Ovary (tissue), 9 donors: ENCODE results near the gene CH25H. TPM values are rescaled to one million over a fixed set of nuclear protein-coding genes. Genes with fewer than 3 reads are reported as not detected.

Experiments used
- DNase-seq, 5 donors: peaks; one replicate each; pipeline ENCODE4 v3.0.0-alpha.2; 2019 to 2020
- H3K27ac ChIP-seq, 2 donors: fragments of 200-600 bp; one replicate each; pipeline versions ENCODE4 v1.5.1 to v1.8.0; 2019 to 2022
- H3K27me3 ChIP-seq: fragments of 200-600 bp; one replicate; pipeline ENCODE4 v1.8.0; 2022
- H3K36me3 ChIP-seq: fragments of 200-600 bp; sonication (generic); one replicate; pipeline ENCODE4 v1.5.1; 2019
- H3K4me1 ChIP-seq: one replicate; pipeline ENCODE4 v1.8.1; 2013; ENCODE audit warnings: mild to moderate bottlenecking, moderate library complexity; ENCODE audit not compliant: insufficient read depth
- H3K4me3 ChIP-seq: fragments of 200-600 bp; sonication (generic); one replicate; pipeline ENCODE4 v1.5.1; 2017
- H3K9me3 ChIP-seq, 2 donors: fragments of 200-600 bp in 1 of 2; sonication (generic) in 1 of 2; one replicate each; pipeline versions ENCODE4 v1.5.1 to v1.8.1; 2013 to 2019; ENCODE audit warnings: mild to moderate bottlenecking in 1 of 2, moderate library complexity in 1 of 2
- EP300 ChIP-seq: sonication (generic); formaldehyde crosslinking; IDR thresholded peaks from one replicate; pipeline ENCODE4 v1.6.1; 2017; ENCODE audit warnings: antibody characterized with exemption
- POLR2A ChIP-seq: fragments of 450-650 bp; IDR thresholded peaks from one replicate; pipeline ENCODE4 v1.6.1; 2017; ENCODE audit warnings: antibody characterized with exemption, mild to moderate bottlenecking, moderate library complexity
- WGBS, 3 donors: extraction: QIAGEN DNeasy Blood & Tissue Kit in 1 of 3; methylation state at CpG; one replicate each; pipeline versions ENCODE4 v1.1.5 to v1.1.7; 2013 to 2017; 5-methylcytosine and 5-hydroxymethylcytosine counted together
- intact Hi-C, 4 donors: fragments of 100-400 bp; cut with DNase I; formaldehyde crosslinking; loops; one replicate each; pipeline versions ENCODE4 v1.11.0 to v1.15.1; 2022 to 2023
- polyA plus RNA-seq, 2 donors: library from polyadenylated mRNA; stranded (reverse); fragments of 200-250 nt in 1 of 2; fragments of 350-450 nt in 1 of 2; fragmentation: Illumina TruSeq in 1 of 2; extraction: RNeasy Lipid Tissue Mini Kit (QIAGEN cat#74804) in 1 of 2; gene quantifications; one replicate each; pipeline ENCODE4 v1.2.3, GENCODE V29; 2013 to 2014
- total RNA-seq, 7 donors: library from RNA; depleted of rRNA in 2 of 7; stranded (reverse); fragments of >200 nt in 2 of 7; fragmentation: NEBNext Ultra II Directional in 3 of 7; extraction: Animal tissue kit (Norgen Biotek cat#: 25700) in 3 of 7; gene quantifications; one replicate each; pipeline versions ENCODE4 v1.1.0 to v1.2.4, GENCODE V29; 2016 to 2023
- TF ChIP-seq, protein P1 (sequence below), 3 donors: fragments of 450-650 bp in 2 of 3; fragments of 200-600 bp in 1 of 3; IDR thresholded peaks; one replicate each; pipeline versions ENCODE4 v1.5.1 to v1.8.0; 2016 to 2022; ENCODE audit warnings: antibody characterized with exemption in 3 of 3, mild to moderate bottlenecking in 1 of 3
- donor health status: DM: no; HTN: no; CAD: no; lungs with moderate emphysema.
- donor health status: DM: no; HTN: no; CAD: no.
- donor health status: Bipolar disorder and iron deficiency.
- donor health status: DM: yes; HTN: yes; CAD: no.
- donor health status: DM: no; HTN: no; CAD: no.
- donor health status: DM: yes; HTN: yes; CAD: no.

The CH25H gene
- total and polyA plus RNA-seq, 9 donors, result 0.22 to 3.8 (median 1.6) TPM

DNA sequence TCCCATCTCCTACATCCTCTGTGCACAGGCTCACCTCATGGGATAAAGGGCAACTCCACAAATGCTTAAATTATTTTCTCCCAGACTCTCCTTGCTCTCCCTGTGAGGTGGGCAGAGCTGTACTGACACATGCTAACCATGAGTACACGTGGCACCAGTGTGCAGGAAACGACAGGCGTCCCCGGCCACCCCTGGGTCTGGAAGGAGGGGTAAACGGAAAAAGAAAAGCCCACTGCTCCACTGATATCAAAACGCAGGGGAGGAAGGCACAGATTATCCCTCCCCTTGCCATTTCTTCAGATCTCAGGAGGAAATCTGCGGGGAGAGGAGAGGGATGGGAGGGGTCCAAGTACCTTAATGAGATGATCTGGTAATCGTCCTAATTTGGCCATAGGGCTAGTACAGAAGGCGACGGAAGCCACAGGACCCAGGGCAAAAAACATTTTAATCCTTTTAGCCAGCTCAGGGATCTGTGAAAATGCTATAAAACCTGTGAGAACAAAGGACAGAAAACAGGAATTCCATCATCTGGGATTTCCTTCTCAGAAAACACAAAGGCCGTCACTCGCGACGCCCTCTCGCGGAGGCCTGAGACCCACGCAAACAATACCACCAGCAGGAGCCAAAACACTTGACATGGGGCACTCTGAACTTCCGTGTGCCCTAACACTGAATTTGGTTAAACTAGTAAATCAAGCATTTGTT lies 17.8 kb upstream of the CH25H start:
- H3K9me3 ChIP-seq, result no peaks in the 10 kb centered on the region
- no peak for TF ChIP-seq EP300
- TF ChIP-seq, protein P1, sequence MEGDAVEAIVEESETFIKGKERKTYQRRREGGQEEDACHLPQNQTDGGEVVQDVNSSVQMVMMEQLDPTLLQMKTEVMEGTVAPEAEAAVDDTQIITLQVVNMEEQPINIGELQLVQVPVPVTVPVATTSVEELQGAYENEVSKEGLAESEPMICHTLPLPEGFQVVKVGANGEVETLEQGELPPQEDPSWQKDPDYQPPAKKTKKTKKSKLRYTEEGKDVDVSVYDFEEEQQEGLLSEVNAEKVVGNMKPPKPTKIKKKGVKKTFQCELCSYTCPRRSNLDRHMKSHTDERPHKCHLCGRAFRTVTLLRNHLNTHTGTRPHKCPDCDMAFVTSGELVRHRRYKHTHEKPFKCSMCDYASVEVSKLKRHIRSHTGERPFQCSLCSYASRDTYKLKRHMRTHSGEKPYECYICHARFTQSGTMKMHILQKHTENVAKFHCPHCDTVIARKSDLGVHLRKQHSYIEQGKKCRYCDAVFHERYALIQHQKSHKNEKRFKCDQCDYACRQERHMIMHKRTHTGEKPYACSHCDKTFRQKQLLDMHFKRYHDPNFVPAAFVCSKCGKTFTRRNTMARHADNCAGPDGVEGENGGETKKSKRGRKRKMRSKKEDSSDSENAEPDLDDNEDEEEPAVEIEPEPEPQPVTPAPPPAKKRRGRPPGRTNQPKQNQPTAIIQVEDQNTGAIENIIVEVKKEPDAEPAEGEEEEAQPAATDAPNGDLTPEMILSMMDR (IDR thresholded peaks at IDR 0.05), result no peak
- no peak for TF ChIP-seq POLR2A
- no peaks in the 10 kb centered on the region for H3K36me3 ChIP-seq
- H3K27me3 ChIP-seq, result no peaks in the 10 kb centered on the region
- no peak overlapping the region for H3K27ac ChIP-seq
- no peaks in the 10 kb centered on the region for H3K4me1 ChIP-seq
- H3K4me3 ChIP-seq, result no peak overlapping the region
- DNase-seq, result no peak
- intact Hi-C loops, result no loop called here
- 56 to 67% (median 67%) methylated on average over 18 of the region's 18 CpGs for WGBS, 3 donors

DNA sequence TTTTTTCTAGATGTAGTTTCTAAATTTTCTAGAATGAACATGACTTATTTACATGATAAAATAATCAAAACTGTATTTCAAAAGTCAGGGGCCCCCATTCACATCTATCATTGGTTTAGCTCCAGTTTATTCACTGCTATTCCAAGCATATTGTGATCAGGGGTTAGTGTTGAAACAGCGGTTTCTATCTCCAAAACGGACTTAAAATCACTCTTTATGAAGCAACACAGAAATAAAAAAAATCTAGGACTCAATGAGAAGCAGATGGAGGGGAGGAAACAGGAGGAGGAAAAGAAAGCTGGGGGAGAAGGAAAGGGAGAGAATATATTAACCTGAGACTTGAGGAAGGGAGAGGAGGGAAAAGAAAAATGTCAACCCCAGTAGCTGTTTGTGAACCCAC lies 14.8 kb upstream of the CH25H start:
- DNase-seq, result no peak
- WGBS, 3 donors, result 42 to 48% (median 43%) methylated on average over 2 of the region's 2 CpGs

DNA sequence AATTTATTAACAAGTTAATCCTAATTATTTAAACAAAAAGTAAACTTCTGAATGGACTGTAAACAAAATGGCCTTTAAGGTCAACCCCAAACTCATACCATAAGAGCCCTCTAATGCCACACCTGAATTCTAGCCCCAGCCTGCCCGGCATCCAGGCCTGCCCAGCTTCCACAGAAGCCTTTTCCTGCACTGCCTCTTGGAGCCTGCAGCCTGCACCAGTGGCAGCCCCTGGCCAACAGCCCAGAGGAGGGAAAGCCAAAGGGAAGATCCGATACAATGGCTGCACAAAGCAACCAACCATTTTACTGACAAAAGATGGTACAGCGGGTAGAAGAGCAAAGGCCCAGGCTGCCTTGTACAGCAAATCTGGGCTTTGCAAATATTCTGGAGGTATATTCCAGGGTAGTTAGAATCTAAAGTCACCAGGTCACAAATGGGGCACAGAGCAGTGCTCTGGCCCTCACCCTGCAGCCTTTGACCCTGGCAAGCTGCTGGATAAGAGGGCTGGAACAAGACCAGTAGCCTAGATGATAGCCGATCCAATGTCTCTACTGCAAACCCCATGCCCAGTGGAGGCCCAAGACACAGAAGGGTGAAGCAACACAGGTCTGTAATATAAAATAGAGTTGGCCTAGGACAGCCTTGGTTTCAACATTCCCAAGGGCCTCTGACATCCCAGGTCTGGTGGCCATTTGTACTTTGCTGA lies 12.5 kb upstream of the CH25H start:
- WGBS, 3 donors, result 87 to 90% (median 87%) methylated on average over 4 of the region's 4 CpGs
- peaks cover 2% of the 10 kb centered on the region for H3K4me1 ChIP-seq
- H3K27me3 ChIP-seq, result no peaks in the 10 kb centered on the region
- no peaks in the 10 kb centered on the region for H3K9me3 ChIP-seq
- intact Hi-C loops, result loop anchor here (5.0 to 10.0 kb wide), 4 partner anchors 195 to 385 kb away; no protein-coding TSS in a partner anchor
- H3K4me3 ChIP-seq, result no peak overlapping the region
- H3K27ac ChIP-seq, result no peak overlapping the region
- no peak for DNase-seq
- TF ChIP-seq EP300, result no peak
- TF ChIP-seq, protein P1 (IDR thresholded peaks at IDR 0.05), result no peak
- H3K36me3 ChIP-seq, result no peaks in the 10 kb centered on the region

More for the DNA sequence above, 14.8 kb upstream of the CH25H start:
- H3K36me3 ChIP-seq, result no peaks in the 10 kb centered on the region
- TF ChIP-seq EP300 (no peak), POLR2A (no peak)
- TF ChIP-seq, protein P1 (IDR thresholded peaks at IDR 0.05), result no peak
- intact Hi-C loops, result no loop called here
- peaks cover 2% of the 10 kb centered on the region for H3K4me1 ChIP-seq
- no peak overlapping the region for H3K4me3 ChIP-seq
- H3K9me3 ChIP-seq, result no peaks in the 10 kb centered on the region
- H3K27me3 ChIP-seq, result no peaks in the 10 kb centered on the region
- no peak overlapping the region for H3K27ac ChIP-seq

DNA sequence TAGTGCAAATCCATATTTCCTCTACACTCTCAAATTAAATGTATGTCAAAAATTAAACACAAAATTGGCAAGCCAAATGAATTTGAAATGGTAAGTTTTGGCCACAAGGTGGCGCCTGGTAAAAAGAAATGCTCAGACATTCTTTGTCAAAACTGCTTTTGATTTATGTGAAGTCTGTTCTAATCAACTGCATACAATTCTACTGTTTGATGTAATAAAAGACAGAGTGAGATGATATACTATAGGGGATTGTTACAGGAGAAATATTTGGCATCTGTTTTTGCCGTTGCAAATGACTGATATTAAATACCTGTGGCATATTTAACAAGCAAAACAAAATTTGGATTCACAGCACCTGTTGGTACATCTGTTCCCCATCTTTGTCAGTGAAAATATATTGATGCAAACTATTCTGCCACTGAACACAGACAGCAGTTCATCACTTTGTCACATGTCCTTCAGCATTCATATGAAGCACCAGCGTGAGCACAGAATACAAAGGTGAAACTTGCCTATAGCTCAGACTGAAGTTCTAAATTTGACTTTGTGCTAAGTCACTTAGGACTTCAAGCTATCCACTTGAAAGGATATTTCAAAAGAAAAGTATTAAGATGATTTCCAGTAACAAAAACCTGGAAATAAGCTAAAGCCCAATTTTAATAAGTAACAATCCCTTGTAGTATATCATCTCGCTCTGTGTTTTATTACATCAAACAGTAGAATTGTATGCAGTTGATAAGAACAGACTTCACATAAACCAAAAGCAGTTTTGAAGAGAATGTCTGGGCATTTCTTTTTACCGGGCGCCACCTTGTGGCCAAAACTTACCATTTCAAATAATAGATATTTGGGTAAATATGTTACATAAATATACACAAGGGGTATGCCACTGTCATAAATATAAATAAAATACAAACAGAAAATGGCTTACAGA lies 10.2 kb upstream of the CH25H start:
- Histone ChIP-seq H3K27ac (peak overlapping the region in 1 of 2 donors; percentile 53), H3K9me3 (no peaks in the 10 kb centered on the region), H3K4me3 (no peak overlapping the region), H3K27me3 (no peaks in the 10 kb centered on the region), H3K36me3 (no peaks in the 10 kb centered on the region), H3K4me1 (peaks cover 2% of the 10 kb centered on the region)
- intact Hi-C loops, result loop anchor here (5.0 to 10.0 kb wide), 4 partner anchors 193 to 383 kb away; no protein-coding TSS in a partner anchor
- TF ChIP-seq, protein P1 (IDR thresholded peaks at IDR 0.05), result peak; percentile 61 to 86 (median 78)
- TF ChIP-seq POLR2A, result no peak
- WGBS, 3 donors, result 2 to 4% (median 4%) methylated on average over 6 of the region's 6 CpGs
- DNase-seq, result peak; percentile 33 to 75 (median 62)
